Hepatocyte (in vitro differentiated cells): ENCODE measurements around the gene AKAP1. TPM values are rescaled to one million over a fixed set of nuclear protein-coding genes. Genes with fewer than 3 reads are reported as not detected.

Source experiments
- DNase-seq: peaks from one replicate; pipeline ENCODE4 v3.0.0-alpha.2; 2016; ENCODE audit warnings: low spot score
- H2AFZ ChIP-seq: fragments of 200-600 bp; sonication (generic); 2 replicates; pipeline ENCODE4 v1.6.0; 2016; ENCODE audit warnings: antibody characterized with exemption, mild to moderate bottlenecking
- H3K27ac ChIP-seq: fragments of 200-600 bp; sonication (generic); 2 replicates; pipeline ENCODE4 v1.5.1; 2016; ENCODE audit warnings: mild to moderate bottlenecking
- H3K27me3 ChIP-seq: fragments of 200-600 bp; sonication (generic); 2 replicates; pipeline ENCODE4 v1.6.1; 2016
- H3K36me3 ChIP-seq: fragments of 200-600 bp; sonication (generic); replicated peaks from 2 replicates; pipeline ENCODE4 v1.5.1; 2016; ENCODE audit warnings: low read depth; ENCODE audit not compliant: insufficient read depth
- H3K4me1 ChIP-seq: fragments of 200-600 bp; sonication (generic); 2 replicates; pipeline ENCODE4 v1.5.1; 2016; ENCODE audit warnings: mild to moderate bottlenecking, moderate library complexity; ENCODE audit not compliant: insufficient read depth
- H3K4me2 ChIP-seq: fragments of 200-600 bp; sonication (generic); 2 replicates; pipeline ENCODE4 v1.6.0; 2016
- H3K4me3 ChIP-seq: fragments of 200-600 bp; sonication (generic); 2 replicates; pipeline ENCODE4 v1.5.1; 2016; ENCODE audit warnings: mild to moderate bottlenecking
- H3K79me2 ChIP-seq: fragments of 200-600 bp; sonication (generic); 2 replicates; pipeline ENCODE4 v1.6.0; 2017; ENCODE audit warnings: mild to moderate bottlenecking
- H3K9me2 ChIP-seq: fragments of 200-600 bp; sonication (generic); replicated peaks from 2 replicates; pipeline ENCODE4 v1.6.0; 2017; ENCODE audit warnings: mild to moderate bottlenecking; ENCODE audit not compliant: insufficient read depth
- H3K9me3 ChIP-seq: fragments of 200-600 bp; sonication (generic); 2 replicates; pipeline ENCODE4 v1.5.1; 2016; ENCODE audit warnings: low read depth, mild to moderate bottlenecking
- H4K20me1 ChIP-seq: fragments of 200-600 bp; sonication (generic); 2 replicates; pipeline ENCODE4 v1.6.0; 2016; ENCODE audit warnings: mild to moderate bottlenecking; ENCODE audit not compliant: insufficient read depth, poor library complexity, severe bottlenecking
- CTCF ChIP-seq: fragments of 200-600 bp; sonication (generic); IDR thresholded peaks from 2 replicates; pipeline ENCODE4 v1.5.1; 2016; ENCODE audit warnings: antibody characterized with exemption, mild to moderate bottlenecking; ENCODE audit not compliant: poor library complexity
- EZH2 ChIP-seq: fragments of 200-600 bp; sonication (generic); IDR thresholded peaks from 2 replicates; pipeline ENCODE4 v1.6.1; 2016; ENCODE audit warnings: antibody characterized with exemption, mild to moderate bottlenecking, borderline replicate concordance
- EZH2phosphoT487 ChIP-seq: fragments of 200-600 bp; sonication (generic); IDR thresholded peaks from one replicate; pipeline ENCODE4 v1.6.1; 2018; ENCODE audit warnings: antibody characterized with exemption, mild to moderate bottlenecking, low read depth, moderate library complexity; ENCODE audit not compliant: unreplicated experiment, severe bottlenecking
- WGBS: methylation state at CpG from one replicate; pipeline ENCODE4 v1.1.6; 2016; ENCODE audit warnings: low lambda C conversion rate; ENCODE audit errors: missing lambda C conversion rate; 5-methylcytosine and 5-hydroxymethylcytosine counted together
- polyA plus RNA-seq: library from polyadenylated mRNA; unstranded; fragments of >200 nt; fragmentation: Nextera tagmentation; extraction: Ambion mirVana; gene quantifications from 2 replicates; pipeline ENCODE4 v1.2.1, GENCODE V29; 2016
- total RNA-seq: library from RNA; depleted of rRNA; stranded (reverse); fragments of >200 nt; gene quantifications from 2 replicates; pipeline ENCODE4 v1.2.3, GENCODE V29; 2014

AKAP1 gene
- total and polyA plus RNA-seq, 2 experiments from 2014 or later: 33.0 to 46.7 TPM

DNA sequence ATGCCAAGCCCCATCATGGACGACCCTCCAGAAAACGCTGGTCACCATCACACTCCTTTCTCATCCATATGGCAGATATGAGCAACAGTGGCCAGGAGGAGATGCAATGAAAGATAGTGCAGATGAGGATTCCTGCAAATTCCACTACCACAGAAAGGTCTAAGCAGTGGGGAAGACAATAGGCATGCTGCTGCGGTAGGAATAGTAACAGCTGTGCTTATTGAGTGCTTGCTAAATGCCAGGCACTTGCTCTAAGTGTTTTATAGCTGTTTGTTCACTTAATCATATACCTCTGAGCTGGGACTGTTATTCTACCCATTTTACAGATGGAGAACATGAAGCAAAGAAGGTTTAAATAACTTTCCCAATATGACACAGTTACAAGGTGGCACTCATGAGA is 46.6 kb upstream of the AKAP1 start:
- no peaks in the 10 kb centered on the region for H3K9me2 ChIP-seq
- WGBS: 81% methylated on average over 3 of the region's 3 CpGs
- peaks cover 9% of the 10 kb centered on the region for H3K4me1 ChIP-seq
- H3K79me2 ChIP-seq: no peaks in the 10 kb centered on the region
- no peak for DNase-seq
- no peak overlapping the region for H3K4me2 ChIP-seq
- H3K4me3 ChIP-seq: no peak overlapping the region
- H4K20me1 ChIP-seq: no peaks in the 10 kb centered on the region
- peaks cover 3% of the 10 kb centered on the region for H3K27me3 ChIP-seq
- no peaks in the 10 kb centered on the region for H3K9me3 ChIP-seq
- H3K36me3 ChIP-seq: no peaks in the 10 kb centered on the region
- no peak overlapping the region for H2AFZ ChIP-seq
- TF ChIP-seq EZH2phosphoT487: no peak
- TF ChIP-seq EZH2: no peak
- TF ChIP-seq CTCF: no peak
- no peak overlapping the region for H3K27ac ChIP-seq

DNA sequence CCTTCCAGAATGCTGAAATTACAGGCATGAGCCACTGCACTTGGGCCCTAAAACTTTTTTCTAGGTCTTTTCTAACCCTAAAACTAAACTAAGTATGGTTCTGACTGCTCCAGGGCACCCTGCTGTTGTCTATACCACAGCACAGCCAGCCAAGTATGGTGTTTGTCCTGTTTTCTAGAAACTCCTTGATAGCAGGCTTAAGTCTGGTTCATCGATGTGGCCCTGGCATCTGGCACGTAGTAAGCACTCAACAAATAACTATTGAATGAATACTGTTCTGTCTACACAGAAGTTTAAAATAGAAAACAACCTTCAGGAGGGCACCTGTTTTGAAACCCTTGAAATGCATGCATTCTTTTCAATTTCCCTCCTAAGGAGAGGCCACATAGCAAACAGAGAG is 44.5 kb upstream of the AKAP1 start:
- no peak overlapping the region for H3K4me2 ChIP-seq
- WGBS: 90% methylated on average over 2 of the region's 2 CpGs
- H3K27ac ChIP-seq: no peak overlapping the region

GRCh38 chr17:57043276-57043675 is 41.8 kb upstream of the AKAP1 start:
- no peaks in the 10 kb centered on the region for H3K9me2 ChIP-seq
- H3K27ac ChIP-seq: no peak overlapping the region
- H4K20me1 ChIP-seq: no peaks in the 10 kb centered on the region
- H3K4me2 ChIP-seq: no peak overlapping the region
- H3K36me3 ChIP-seq: no peaks in the 10 kb centered on the region
- no peak for DNase-seq
- no peaks in the 10 kb centered on the region for H3K4me1 ChIP-seq
- H3K27me3 ChIP-seq: peaks cover 3% of the 10 kb centered on the region
- WGBS: 88% methylated on average over 4 of the region's 4 CpGs
- H3K4me3 ChIP-seq: no peak overlapping the region
- H3K79me2 ChIP-seq: no peaks in the 10 kb centered on the region
- no peaks in the 10 kb centered on the region for H3K9me3 ChIP-seq
- TF ChIP-seq EZH2: no peak
- TF ChIP-seq EZH2phosphoT487: no peak
- TF ChIP-seq CTCF: no peak
- no peak overlapping the region for H2AFZ ChIP-seq

More for the DNA sequence above, 44.5 kb upstream of the AKAP1 start:
- no peak overlapping the region for H3K4me3 ChIP-seq
- H3K4me1 ChIP-seq: peaks cover 9% of the 10 kb centered on the region
- H3K9me3 ChIP-seq: no peaks in the 10 kb centered on the region
- no peaks in the 10 kb centered on the region for H4K20me1 ChIP-seq
- H3K36me3 ChIP-seq: no peaks in the 10 kb centered on the region
- H3K79me2 ChIP-seq: no peaks in the 10 kb centered on the region
- no peak for TF ChIP-seq CTCF
- no peak for TF ChIP-seq EZH2
- TF ChIP-seq EZH2phosphoT487: no peak
- H3K9me2 ChIP-seq: no peaks in the 10 kb centered on the region
- H3K27me3 ChIP-seq: peaks cover 3% of the 10 kb centered on the region
- no peak overlapping the region for H2AFZ ChIP-seq
- no peak for DNase-seq
